A549 (cell line): ENCODE data around the gene TMEM131. TPM values are rescaled to one million over a fixed set of nuclear protein-coding genes. Genes with fewer than 3 reads are reported as not detected.

ENCODE experiments used
- ATAC-seq, 2 experiments: fragments of 200-7000 bp in 1 of 2; fragments of >200 bp in 1 of 2; cut with Nextera tagmentation in 1 of 2; cut with Tn5 transposase in 1 of 2; 3 replicates each; pipeline versions ENCODE4 v1.8.0 to v1.9.1; 2018 to 2020; ENCODE audit warnings: mild to moderate bottlenecking in 1 of 2, moderate library complexity in 1 of 2
- CTCF ChIA-PET: fragments of 300-600 bp; sonication (Branson Sonifier 250); formaldehyde crosslinking; extraction: SDS; loops from one replicate; lab custom pipeline; 2021; ENCODE audit warnings: antibody characterized with exemption, inconsistent platforms; lab: Yijun Ruan, JAX
- POLR2A ChIA-PET: fragments of 350-600 bp; formaldehyde crosslinking; extraction: SDS; loops from one replicate; lab custom pipeline; 2021; ENCODE audit warnings: antibody characterized with exemption, inconsistent platforms; lab: Yijun Ruan, JAX
- DNase-seq, 2 experiments: peaks; one replicate each; pipeline versions ENCODE4 v3.0.0 to v3.0.0-alpha.2; 2011 to 2016; ENCODE audit warnings: low read depth in 1 of 2, low spot score in 1 of 2
- FAIRE-seq: peaks from 2 replicates; lab custom pipeline; 2011; peaks lifted over from hg19 to GRCh38; lab: Jason Lieb, UNC
- H3K27ac ChIP-seq, 2 experiments: fragments of >200 bp; sonication (Bioruptor Twin); formaldehyde crosslinking; 3 replicates each; pipeline ENCODE4 v1.5.1; 2016 to 2017
- H3K4me1 ChIP-seq: fragments of >200 bp; sonication (Bioruptor Twin); formaldehyde crosslinking; 3 replicates; pipeline ENCODE4 v1.6.1; 2016
- H3K4me2 ChIP-seq: fragments of >200 bp; sonication (Bioruptor Twin); formaldehyde crosslinking; 3 replicates; pipeline ENCODE4 v1.6.1; 2016
- H3K4me3 ChIP-seq: fragments of >200 bp; sonication (Bioruptor Twin); formaldehyde crosslinking; 3 replicates; pipeline ENCODE4 v1.5.1; 2016
- H3K9me3 ChIP-seq: fragments of >200 bp; sonication (Bioruptor Twin); formaldehyde crosslinking; 3 replicates; pipeline ENCODE4 v1.6.1; 2016
- BHLHE40 ChIP-seq: IDR thresholded peaks from 2 replicates; pipeline ENCODE4 v1.6.1; 2012; ENCODE audit warnings: low read depth, low read length, inconsistent platforms
- CBX2 ChIP-seq: fragments of 200-600 bp; sonication (generic); IDR thresholded peaks from 2 replicates; pipeline ENCODE4 v1.6.1; 2016; ENCODE audit warnings: low read depth, mild to moderate bottlenecking, borderline replicate concordance
- CEBPB ChIP-seq, 2 experiments: fragments of >200 bp in 1 of 2; sonication (Bioruptor Twin) in 1 of 2; formaldehyde crosslinking in 1 of 2; IDR thresholded peaks; 2 replicates each; pipeline ENCODE4 v1.6.1; 2012 to 2016
- EHF ChIP-seq: fragments of 250-450 bp; sonication (Bioruptor Pico); IDR thresholded peaks from 2 replicates; pipeline ENCODE4 v1.5.0; 2020; ENCODE audit warnings: mild to moderate bottlenecking
- EP300 ChIP-seq, 2 experiments: fragments of >200 bp; sonication (Bioruptor Twin); formaldehyde crosslinking; IDR thresholded peaks; 2 replicates in 1 of 2; 3 replicates in 1 of 2; pipeline ENCODE4 v1.6.1; 2016 to 2017
- HDAC2 ChIP-seq: fragments of 200-600 bp; sonication (generic); IDR thresholded peaks from 2 replicates; pipeline ENCODE4 v1.6.1; 2016
- HEYL ChIP-seq: fragments of 250-450 bp; sonication (Bioruptor Pico); IDR thresholded peaks from 2 replicates; pipeline ENCODE4 v1.8.0; 2021; ENCODE audit warnings: mild to moderate bottlenecking, moderate library complexity
- JUNB ChIP-seq: fragments of >200 bp; sonication (Bioruptor Twin); formaldehyde crosslinking; IDR thresholded peaks from 2 replicates; pipeline ENCODE4 v1.6.1; 2016
- KDM1A ChIP-seq: fragments of 200-600 bp; sonication (generic); IDR thresholded peaks from 2 replicates; pipeline ENCODE4 v1.6.1; 2016; ENCODE audit warnings: low read depth, mild to moderate bottlenecking
- KDM5A ChIP-seq: fragments of 200-600 bp; sonication (generic); IDR thresholded peaks from 2 replicates; pipeline ENCODE4 v1.6.1; 2016; ENCODE audit warnings: antibody characterized with exemption, mild to moderate bottlenecking
- MAFK ChIP-seq: fragments of 450-650 bp; IDR thresholded peaks from 2 replicates; pipeline ENCODE4 v1.6.1; 2014; ENCODE audit not compliant: partially characterized antibody
- MYC ChIP-seq: IDR thresholded peaks from 2 replicates; pipeline ENCODE4 v1.6.1; 2012; ENCODE audit warnings: mild to moderate bottlenecking, inconsistent platforms, low read length, improper control_type of control experiment, borderline replicate concordance
- NFE2L2 ChIP-seq: fragments of 150-350 bp; conservative IDR thresholded peaks from 2 replicates; pipeline ENCODE4 v1.6.1; 2014; ENCODE audit warnings: low read length
- NPAS2 ChIP-seq: fragments of 250-450 bp; sonication (Bioruptor Pico); IDR thresholded peaks from 2 replicates; pipeline ENCODE4 v1.8.0; 2022; ENCODE audit warnings: mild to moderate bottlenecking, moderate library complexity, borderline replicate concordance
- NR3C1 ChIP-seq: fragments of >200 bp; sonication (Bioruptor Twin); formaldehyde crosslinking; IDR thresholded peaks from 3 replicates; pipeline ENCODE4 v1.6.1; 2017
- PHF8 ChIP-seq: fragments of 200-600 bp; sonication (generic); IDR thresholded peaks from 2 replicates; pipeline ENCODE4 v1.6.1; 2016; ENCODE audit warnings: low read depth, mild to moderate bottlenecking, antibody characterized with exemption, moderate library complexity, borderline replicate concordance
- RAD21 ChIP-seq, 2 experiments: fragments of >200 bp in 1 of 2; sonication (Bioruptor Twin) in 1 of 2; formaldehyde crosslinking in 1 of 2; IDR thresholded peaks in 1 of 2; conservative IDR thresholded peaks in 1 of 2; 2 replicates in 1 of 2; 3 replicates in 1 of 2; pipeline ENCODE4 v1.6.1; 2012 to 2018; ENCODE audit warnings: inconsistent platforms in 1 of 2
- RFX5 ChIP-seq: fragments of 450-650 bp; IDR thresholded peaks from 2 replicates; pipeline ENCODE4 v1.7.1; 2014; ENCODE audit warnings: antibody characterized with exemption, mild to moderate bottlenecking, moderate library complexity
- RNF2 ChIP-seq: fragments of 200-600 bp; sonication (generic); IDR thresholded peaks from 2 replicates; pipeline ENCODE4 v1.6.1; 2016; ENCODE audit warnings: low read depth, mild to moderate bottlenecking, antibody characterized with exemption, moderate library complexity, borderline replicate concordance
- SMC3 ChIP-seq: fragments of >200 bp; sonication (Bioruptor Twin); formaldehyde crosslinking; IDR thresholded peaks from 3 replicates; pipeline ENCODE4 v1.6.1; 2018; ENCODE audit warnings: inconsistent platforms
- TP53 ChIP-seq: fragments of 250-450 bp; sonication (Bioruptor Pico); IDR thresholded peaks from 2 replicates; pipeline ENCODE4 v1.5.0; 2021; ENCODE audit warnings: mild to moderate bottlenecking, moderate library complexity
- ZNF302 ChIP-seq: fragments of 250-450 bp; sonication (Bioruptor Pico); IDR thresholded peaks from 2 replicates; pipeline ENCODE4 v1.9.0; 2021; ENCODE audit warnings: inconsistent platforms, mild to moderate bottlenecking, moderate library complexity
- WGBS: methylation state at CpG from one replicate; pipeline ENCODE4 v1.1.6; 2017; ENCODE audit errors: missing lambda C conversion rate; 5-methylcytosine and 5-hydroxymethylcytosine counted together
- polyA plus RNA-seq, 4 experiments: library from polyadenylated mRNA; depleted of rRNA in 3 of 4; stranded (reverse); fragments of >200 nt; fragmentation: RNase III in 1 of 4; extraction: RNeasy Plus Mini Kit Qiagen cat#74134 plus additional on column Dnase treatment in 1 of 4; gene quantifications; 2 replicates in 3 of 4; 3 replicates in 1 of 4; pipeline ENCODE4 v1.2.3, GENCODE V29; 2011 to 2017
- TF ChIP-seq, protein P1 (sequence below): fragments of 150-350 bp; IDR thresholded peaks from 2 replicates; pipeline ENCODE4 v1.6.1; 2014; ENCODE audit warnings: low read depth, mild to moderate bottlenecking, low read length
- TF ChIP-seq, protein P2 (sequence below): fragments of 200-600 bp; sonication (generic); IDR thresholded peaks from 2 replicates; pipeline ENCODE4 v1.6.1; 2016; ENCODE audit warnings: antibody characterized with exemption, mild to moderate bottlenecking, moderate library complexity
- TF ChIP-seq, protein P3 (sequence below): fragments of 250-450 bp; sonication (Bioruptor Pico); IDR thresholded peaks from 2 replicates; pipeline ENCODE4 v1.5.0; 2020; ENCODE audit warnings: low read depth, mild to moderate bottlenecking, moderate library complexity
- TF ChIP-seq, protein P4 (sequence below): IDR thresholded peaks from 2 replicates; pipeline ENCODE4 v1.6.1; 2012

TMEM131 gene
- polyA plus RNA-seq, 2 of the 4 experiments (the other 2 are of a cell fraction), result 14.5 to 21.8 TPM

DNA sequence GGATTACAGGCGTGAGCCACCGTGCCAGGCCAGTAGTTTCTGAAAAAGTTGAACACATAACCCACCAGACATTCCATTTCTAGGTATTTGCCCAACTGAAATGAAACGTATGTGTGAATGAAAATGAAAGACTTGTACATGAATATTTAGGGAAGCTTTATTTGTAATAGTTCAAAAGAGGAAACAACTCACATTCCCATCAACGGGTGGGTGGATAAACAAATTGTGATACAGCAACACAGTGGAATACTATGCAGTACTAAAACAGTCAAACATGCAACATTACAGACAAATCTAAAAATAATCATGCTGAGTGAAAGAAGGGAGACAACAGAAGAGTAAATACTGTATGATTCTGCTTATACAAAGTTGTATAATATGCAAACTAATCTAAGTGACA is 46.8 kb downstream of the TMEM131 start:
- Histone ChIP-seq H3K4me1 (peaks cover 13% of the 10 kb centered on the region), H3K9me3 (no peaks in the 10 kb centered on the region), H3K27ac (no peak overlapping the region), H3K4me2 (no peak overlapping the region), H3K4me3 (no peak overlapping the region)
- CTCF ChIA-PET, result no interaction called here
- ATAC-seq (no peak), FAIRE-seq (no peak), DNase-seq (no peak)
- TF ChIP-seq KDM5A, result no peak
- no peak for TF ChIP-seq EP300 (IDR thresholded peaks at IDR 0.05)
- TF ChIP-seq RAD21 (conservative IDR thresholded peaks at IDR 0.05 in 1 of 2, IDR thresholded peaks at IDR 0.05 in 1 of 2), result no peak
- POLR2A ChIA-PET, result no interaction called here
- WGBS, result 89% methylated on average over 4 of the region's 4 CpGs

DNA sequence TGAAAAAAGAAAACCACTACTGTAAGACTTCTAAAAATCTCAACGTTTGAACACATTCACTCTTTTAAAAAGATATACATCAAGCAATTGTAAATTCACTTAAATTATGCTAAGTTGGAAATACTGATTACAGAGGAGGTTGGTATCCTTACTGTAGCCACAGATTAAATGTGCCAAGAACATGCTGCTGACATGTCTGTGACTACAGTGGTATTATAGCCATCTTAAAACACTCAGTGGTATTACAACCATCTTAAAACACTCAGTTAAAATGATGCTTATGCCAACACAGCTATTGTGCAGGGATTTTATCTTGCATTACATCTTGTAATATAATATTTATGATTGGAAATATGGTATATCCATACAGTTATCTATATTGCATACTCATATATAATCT is 50.0 kb downstream of the TMEM131 start:
- no peak for ATAC-seq
- no peak for DNase-seq
- H3K9me3 ChIP-seq, result 0 out of 3 replicates have a peak, but pooled peaks cover 3% of the 10 kb centered on the region
- ChIA-PET POLR2A (interaction anchor here (0.6 kb wide), 1 partner anchor 114 kb away, joined by 3 read pairs; no protein-coding TSS in a partner anchor), CTCF (no interaction called here)
- H3K27ac ChIP-seq, result no peak overlapping the region
- H3K4me2 ChIP-seq, result no peak overlapping the region
- TF ChIP-seq PHF8 (no peak), EHF (no peak)
- TF ChIP-seq, protein P1, sequence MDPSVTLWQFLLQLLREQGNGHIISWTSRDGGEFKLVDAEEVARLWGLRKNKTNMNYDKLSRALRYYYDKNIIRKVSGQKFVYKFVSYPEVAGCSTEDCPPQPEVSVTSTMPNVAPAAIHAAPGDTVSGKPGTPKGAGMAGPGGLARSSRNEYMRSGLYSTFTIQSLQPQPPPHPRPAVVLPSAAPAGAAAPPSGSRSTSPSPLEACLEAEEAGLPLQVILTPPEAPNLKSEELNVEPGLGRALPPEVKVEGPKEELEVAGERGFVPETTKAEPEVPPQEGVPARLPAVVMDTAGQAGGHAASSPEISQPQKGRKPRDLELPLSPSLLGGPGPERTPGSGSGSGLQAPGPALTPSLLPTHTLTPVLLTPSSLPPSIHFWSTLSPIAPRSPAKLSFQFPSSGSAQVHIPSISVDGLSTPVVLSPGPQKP, result no peak
- H3K4me1 ChIP-seq, result peaks cover 8% of the 10 kb centered on the region
- WGBS, result 54% methylated on average over 1 of the region's 1 CpG
- no peak overlapping the region for H3K4me3 ChIP-seq
- FAIRE-seq, result no peak

DNA sequence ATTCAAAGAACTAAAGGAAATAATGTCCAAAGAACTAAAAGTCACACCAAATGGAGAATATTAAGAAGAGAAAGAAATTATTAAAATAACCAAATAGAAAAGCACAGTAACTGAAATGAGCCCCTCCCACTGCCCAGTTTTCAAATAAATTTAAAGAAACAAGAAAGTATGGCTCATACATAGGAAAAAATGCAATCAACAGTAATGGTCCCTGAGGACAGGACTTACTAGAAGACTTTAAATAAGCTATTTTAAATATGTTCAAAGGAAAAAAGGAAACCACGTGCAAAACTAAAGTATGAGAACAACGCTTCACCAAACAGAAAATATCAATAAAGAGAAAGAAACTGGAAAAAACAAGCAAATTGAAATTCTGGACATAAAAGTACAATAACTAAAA is 58.9 kb downstream of the TMEM131 start:
- DNase-seq, result no peak
- no peak overlapping the region for H3K27ac ChIP-seq
- POLR2A ChIA-PET, result no interaction called here
- CTCF ChIA-PET, result no interaction called here
- 88% methylated on average over 2 of the region's 2 CpGs for WGBS
- TF ChIP-seq CBX2, result no peak
- no peak for TF ChIP-seq SMC3
- TF ChIP-seq, protein P2, sequence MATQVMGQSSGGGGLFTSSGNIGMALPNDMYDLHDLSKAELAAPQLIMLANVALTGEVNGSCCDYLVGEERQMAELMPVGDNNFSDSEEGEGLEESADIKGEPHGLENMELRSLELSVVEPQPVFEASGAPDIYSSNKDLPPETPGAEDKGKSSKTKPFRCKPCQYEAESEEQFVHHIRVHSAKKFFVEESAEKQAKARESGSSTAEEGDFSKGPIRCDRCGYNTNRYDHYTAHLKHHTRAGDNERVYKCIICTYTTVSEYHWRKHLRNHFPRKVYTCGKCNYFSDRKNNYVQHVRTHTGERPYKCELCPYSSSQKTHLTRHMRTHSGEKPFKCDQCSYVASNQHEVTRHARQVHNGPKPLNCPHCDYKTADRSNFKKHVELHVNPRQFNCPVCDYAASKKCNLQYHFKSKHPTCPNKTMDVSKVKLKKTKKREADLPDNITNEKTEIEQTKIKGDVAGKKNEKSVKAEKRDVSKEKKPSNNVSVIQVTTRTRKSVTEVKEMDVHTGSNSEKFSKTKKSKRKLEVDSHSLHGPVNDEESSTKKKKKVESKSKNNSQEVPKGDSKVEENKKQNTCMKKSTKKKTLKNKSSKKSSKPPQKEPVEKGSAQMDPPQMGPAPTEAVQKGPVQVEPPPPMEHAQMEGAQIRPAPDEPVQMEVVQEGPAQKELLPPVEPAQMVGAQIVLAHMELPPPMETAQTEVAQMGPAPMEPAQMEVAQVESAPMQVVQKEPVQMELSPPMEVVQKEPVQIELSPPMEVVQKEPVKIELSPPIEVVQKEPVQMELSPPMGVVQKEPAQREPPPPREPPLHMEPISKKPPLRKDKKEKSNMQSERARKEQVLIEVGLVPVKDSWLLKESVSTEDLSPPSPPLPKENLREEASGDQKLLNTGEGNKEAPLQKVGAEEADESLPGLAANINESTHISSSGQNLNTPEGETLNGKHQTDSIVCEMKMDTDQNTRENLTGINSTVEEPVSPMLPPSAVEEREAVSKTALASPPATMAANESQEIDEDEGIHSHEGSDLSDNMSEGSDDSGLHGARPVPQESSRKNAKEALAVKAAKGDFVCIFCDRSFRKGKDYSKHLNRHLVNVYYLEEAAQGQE, result no peak
- no peak for TF ChIP-seq MAFK
- TF ChIP-seq NPAS2 (CRISPR knock-in tag), result no peak
- TF ChIP-seq BHLHE40, result no peak
- no peak for TF ChIP-seq CEBPB (IDR thresholded peaks at IDR 0.05)
- no peak for TF ChIP-seq ZNF302 (CRISPR knock-in tag)
- no peak for TF ChIP-seq NFE2L2
- TF ChIP-seq NR3C1, result no peak
- TF ChIP-seq, protein P3, sequence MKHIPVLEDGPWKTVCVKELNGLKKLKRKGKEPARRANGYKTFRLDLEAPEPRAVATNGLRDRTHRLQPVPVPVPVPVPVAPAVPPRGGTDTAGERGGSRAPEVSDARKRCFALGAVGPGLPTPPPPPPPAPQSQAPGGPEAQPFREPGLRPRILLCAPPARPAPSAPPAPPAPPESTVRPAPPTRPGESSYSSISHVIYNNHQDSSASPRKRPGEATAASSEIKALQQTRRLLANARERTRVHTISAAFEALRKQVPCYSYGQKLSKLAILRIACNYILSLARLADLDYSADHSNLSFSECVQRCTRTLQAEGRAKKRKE, result no peak
- TF ChIP-seq JUNB, result no peak
- TF ChIP-seq KDM1A, result no peak
- no peak for TF ChIP-seq HEYL (CRISPR knock-in tag)
- TF ChIP-seq RNF2, result no peak
- TF ChIP-seq HDAC2, result no peak
- TF ChIP-seq TP53 (CRISPR knock-in tag), result no peak
- TF ChIP-seq, protein P4, sequence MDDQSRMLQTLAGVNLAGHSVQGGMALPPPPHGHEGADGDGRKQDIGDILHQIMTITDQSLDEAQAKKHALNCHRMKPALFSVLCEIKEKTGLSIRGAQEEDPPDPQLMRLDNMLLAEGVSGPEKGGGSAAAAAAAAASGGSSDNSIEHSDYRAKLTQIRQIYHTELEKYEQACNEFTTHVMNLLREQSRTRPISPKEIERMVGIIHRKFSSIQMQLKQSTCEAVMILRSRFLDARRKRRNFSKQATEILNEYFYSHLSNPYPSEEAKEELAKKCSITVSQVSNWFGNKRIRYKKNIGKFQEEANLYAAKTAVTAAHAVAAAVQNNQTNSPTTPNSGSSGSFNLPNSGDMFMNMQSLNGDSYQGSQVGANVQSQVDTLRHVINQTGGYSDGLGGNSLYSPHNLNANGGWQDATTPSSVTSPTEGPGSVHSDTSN, result no peak
- TF ChIP-seq RFX5, result no peak
- no peak for TF ChIP-seq MYC
- H3K9me3 ChIP-seq, result 0 out of 3 replicates have a peak, but pooled peaks cover 3% of the 10 kb centered on the region
- FAIRE-seq, result no peak
- no peak for ATAC-seq
- H3K4me2 ChIP-seq, result no peak overlapping the region
- peaks cover 20% of the 10 kb centered on the region for H3K4me1 ChIP-seq
- no peak overlapping the region for H3K4me3 ChIP-seq
